Ishikawa (cell line): ENCODE results near the gene PSEN1.

ENCODE experiments used
- CEBPB ChIP-seq: IDR thresholded peaks from 2 replicates; pipeline ENCODE4 v1.6.1; 2012
- CREB1 ChIP-seq: IDR thresholded peaks from 2 replicates; pipeline ENCODE4 v1.6.1; 2012; ENCODE audit warnings: low read depth
- EGR1 ChIP-seq: IDR thresholded peaks from 2 replicates; pipeline ENCODE4 v1.6.1; 2012
- EP300 ChIP-seq: IDR thresholded peaks from 2 replicates; pipeline ENCODE4 v1.6.1; 2012; ENCODE audit warnings: borderline replicate concordance
- FOXM1 ChIP-seq: IDR thresholded peaks from 2 replicates; pipeline ENCODE4 v1.6.1; 2012; ENCODE audit warnings: low read depth, borderline replicate concordance
- NFIC ChIP-seq: IDR thresholded peaks from 2 replicates; pipeline ENCODE4 v1.6.1; 2012
- RAD21 ChIP-seq: IDR thresholded peaks from 2 replicates; pipeline ENCODE4 v1.6.1; 2012; ENCODE audit warnings: low read depth
- TAF1 ChIP-seq: IDR thresholded peaks from 2 replicates; pipeline ENCODE4 v1.6.1; 2012; ENCODE audit warnings: low read depth, mild to moderate bottlenecking
- TCF12 ChIP-seq: IDR thresholded peaks from 2 replicates; pipeline ENCODE4 v1.6.1; 2012; ENCODE audit warnings: low read depth
- TEAD4 ChIP-seq: IDR thresholded peaks from 2 replicates; pipeline ENCODE4 v1.6.1; 2012
- USF1 ChIP-seq: IDR thresholded peaks from 2 replicates; pipeline ENCODE4 v1.6.1; 2012
- YY1 ChIP-seq: IDR thresholded peaks from 2 replicates; pipeline ENCODE4 v1.6.1; 2012; ENCODE audit warnings: low read depth
- ZBTB7A ChIP-seq: IDR thresholded peaks from 2 replicates; pipeline ENCODE4 v1.6.1; 2012; ENCODE audit warnings: low read depth
- TF ChIP-seq, protein P1 (sequence below): IDR thresholded peaks from 2 replicates; pipeline ENCODE4 v1.6.1; 2012
- TF ChIP-seq, protein P2 (sequence below): IDR thresholded peaks from 2 replicates; pipeline ENCODE4 v1.6.1; 2012; ENCODE audit warnings: low read depth, mild to moderate bottlenecking

The PSEN1 gene

DNA sequence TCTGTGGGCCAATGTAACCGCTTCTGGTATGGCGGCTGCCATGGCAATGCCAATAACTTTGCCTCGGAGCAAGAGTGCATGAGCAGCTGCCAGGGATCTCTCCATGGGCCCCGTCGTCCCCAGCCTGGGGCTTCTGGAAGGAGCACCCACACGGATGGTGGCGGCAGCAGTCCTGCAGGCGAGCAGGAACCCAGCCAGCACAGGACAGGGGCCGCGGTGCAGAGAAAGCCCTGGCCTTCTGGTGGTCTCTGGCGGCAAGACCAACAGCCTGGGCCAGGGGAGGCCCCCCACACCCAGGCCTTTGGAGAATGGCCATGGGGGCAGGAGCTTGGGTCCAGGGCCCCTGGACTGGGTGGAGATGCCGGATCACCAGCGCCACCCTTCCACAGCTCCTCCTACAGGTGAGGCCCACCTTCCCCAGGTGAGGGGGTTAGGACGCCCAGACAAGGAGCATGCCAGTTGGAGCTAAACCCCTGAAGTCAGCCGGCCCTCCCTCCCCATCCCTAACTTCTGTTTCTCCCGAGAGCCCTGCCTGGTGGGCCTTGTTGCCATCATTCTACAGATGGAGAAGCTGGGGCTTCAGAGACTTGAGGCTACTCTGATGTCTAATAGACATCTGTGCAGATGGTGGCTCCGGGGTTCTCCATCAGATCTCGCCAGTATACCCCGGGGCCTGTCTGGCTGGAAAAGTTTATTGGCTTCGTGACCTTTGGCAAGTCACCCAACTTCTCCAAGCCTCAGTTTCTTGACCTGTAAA is 126.3 kb downstream of the PSEN1 start:
- TF ChIP-seq USF1, result no peak
- no peak for TF ChIP-seq TAF1
- TF ChIP-seq ZBTB7A, result no peak
- TF ChIP-seq TCF12, result no peak
- TF ChIP-seq YY1, result no peak
- TF ChIP-seq EP300, result no peak
- TF ChIP-seq NFIC, result no peak
- TF ChIP-seq CREB1, result no peak
- TF ChIP-seq, protein P1, sequence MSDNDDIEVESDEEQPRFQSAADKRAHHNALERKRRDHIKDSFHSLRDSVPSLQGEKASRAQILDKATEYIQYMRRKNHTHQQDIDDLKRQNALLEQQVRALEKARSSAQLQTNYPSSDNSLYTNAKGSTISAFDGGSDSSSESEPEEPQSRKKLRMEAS, result no peak
- no peak for TF ChIP-seq RAD21
- TF ChIP-seq FOXM1, result no peak
- TF ChIP-seq TEAD4, result no peak
- TF ChIP-seq, protein P2, sequence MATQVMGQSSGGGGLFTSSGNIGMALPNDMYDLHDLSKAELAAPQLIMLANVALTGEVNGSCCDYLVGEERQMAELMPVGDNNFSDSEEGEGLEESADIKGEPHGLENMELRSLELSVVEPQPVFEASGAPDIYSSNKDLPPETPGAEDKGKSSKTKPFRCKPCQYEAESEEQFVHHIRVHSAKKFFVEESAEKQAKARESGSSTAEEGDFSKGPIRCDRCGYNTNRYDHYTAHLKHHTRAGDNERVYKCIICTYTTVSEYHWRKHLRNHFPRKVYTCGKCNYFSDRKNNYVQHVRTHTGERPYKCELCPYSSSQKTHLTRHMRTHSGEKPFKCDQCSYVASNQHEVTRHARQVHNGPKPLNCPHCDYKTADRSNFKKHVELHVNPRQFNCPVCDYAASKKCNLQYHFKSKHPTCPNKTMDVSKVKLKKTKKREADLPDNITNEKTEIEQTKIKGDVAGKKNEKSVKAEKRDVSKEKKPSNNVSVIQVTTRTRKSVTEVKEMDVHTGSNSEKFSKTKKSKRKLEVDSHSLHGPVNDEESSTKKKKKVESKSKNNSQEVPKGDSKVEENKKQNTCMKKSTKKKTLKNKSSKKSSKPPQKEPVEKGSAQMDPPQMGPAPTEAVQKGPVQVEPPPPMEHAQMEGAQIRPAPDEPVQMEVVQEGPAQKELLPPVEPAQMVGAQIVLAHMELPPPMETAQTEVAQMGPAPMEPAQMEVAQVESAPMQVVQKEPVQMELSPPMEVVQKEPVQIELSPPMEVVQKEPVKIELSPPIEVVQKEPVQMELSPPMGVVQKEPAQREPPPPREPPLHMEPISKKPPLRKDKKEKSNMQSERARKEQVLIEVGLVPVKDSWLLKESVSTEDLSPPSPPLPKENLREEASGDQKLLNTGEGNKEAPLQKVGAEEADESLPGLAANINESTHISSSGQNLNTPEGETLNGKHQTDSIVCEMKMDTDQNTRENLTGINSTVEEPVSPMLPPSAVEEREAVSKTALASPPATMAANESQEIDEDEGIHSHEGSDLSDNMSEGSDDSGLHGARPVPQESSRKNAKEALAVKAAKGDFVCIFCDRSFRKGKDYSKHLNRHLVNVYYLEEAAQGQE, result no peak
- TF ChIP-seq CEBPB, result no peak

DNA sequence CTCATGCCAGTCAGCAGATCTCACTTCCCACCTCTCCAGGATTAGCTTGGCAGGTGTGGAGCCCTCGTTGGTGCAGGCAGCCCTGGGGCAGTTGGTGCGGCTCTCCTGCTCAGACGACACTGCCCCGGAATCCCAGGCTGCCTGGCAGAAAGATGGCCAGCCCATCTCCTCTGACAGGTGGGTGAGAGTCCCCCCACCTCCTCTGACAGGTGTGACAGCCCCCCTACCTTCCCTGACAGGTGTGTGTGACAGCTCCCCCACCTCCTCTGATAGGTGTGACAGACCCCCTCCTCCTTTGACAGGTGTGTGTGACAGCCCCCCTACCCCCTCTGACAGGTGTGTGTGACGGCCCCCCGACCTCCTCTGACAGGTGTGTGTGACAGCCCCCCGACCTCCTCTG is 127.3 kb downstream of the PSEN1 start:
- TF ChIP-seq USF1, result no peak

GRCh38 chr14:73264080-73264884 is 128.0 kb downstream of the PSEN1 start:
- TF ChIP-seq RAD21 (no peak), USF1 (no peak), ZBTB7A (no peak), TAF1 (no peak), TEAD4 (no peak), EGR1 (no peak), NFIC (no peak), CEBPB (no peak), FOXM1 (no peak)
- TF ChIP-seq, protein P2, result no peak
- TF ChIP-seq, protein P1, result no peak

GRCh38 chr14:73264885-73265720 is 128.8 kb downstream of the PSEN1 start:
- TF ChIP-seq CREB1, result no peak
- TF ChIP-seq TCF12, result no peak
- TF ChIP-seq FOXM1, result no peak
- no peak for TF ChIP-seq NFIC
- TF ChIP-seq, protein P1, result no peak

- TF ChIP-seq EP300 (no peak), ZBTB7A (no peak), TCF12 (no peak), FOXM1 (no peak), YY1 (no peak), TEAD4 (no peak)
- TF ChIP-seq, protein P1, result no peak
Measured at GRCh38 chr14:73265721-73266046, 129.4 kb downstream of the PSEN1 start.
